Measurements from ENCODE around the gene COLGALT1.

Gene COLGALT1

DNA sequence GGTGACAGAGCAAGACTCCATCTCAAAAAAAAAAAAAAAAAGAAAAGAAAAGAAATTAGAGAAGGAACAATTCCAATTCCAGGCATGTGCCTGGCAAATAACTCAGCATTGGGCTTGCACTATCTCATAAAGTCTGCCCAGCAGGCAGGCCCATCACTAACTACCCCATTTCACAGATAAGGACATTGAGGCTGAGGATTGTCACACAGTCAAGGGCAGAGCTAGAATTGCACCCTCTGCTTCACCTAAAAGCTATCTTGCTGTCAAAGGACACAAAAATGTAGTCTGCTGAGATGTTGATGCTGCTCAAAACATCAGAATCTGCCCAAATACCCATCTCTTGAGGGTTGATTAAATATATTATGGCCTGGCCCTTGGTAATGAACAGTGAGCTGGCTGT is 20.7 kb upstream of the COLGALT1 start:
- TF ChIP-seq SIN3A (IDR thresholded peaks at IDR 0.05; ENCODE audit: borderline replicate concordance, insufficient read depth, low read length) (no peak), TAF1 (IDR thresholded peaks at IDR 0.05; ENCODE audit: borderline replicate concordance, insufficient read depth, low read length) (no peak), POLR2AphosphoS5 (IDR thresholded peaks at IDR 0.05; ENCODE audit: low read depth, low read length) (no peak), REST (IDR thresholded peaks at IDR 0.05; ENCODE audit: insufficient read depth in 1 of 2, low read depth in 2 of 2, low read length in 2 of 2) (no peak), FOXP2 (optimal IDR thresholded peaks at IDR 0.05; ENCODE audit: borderline replicate concordance, extremely low read depth, extremely low read length, insufficient read depth) (no peak)

DNA sequence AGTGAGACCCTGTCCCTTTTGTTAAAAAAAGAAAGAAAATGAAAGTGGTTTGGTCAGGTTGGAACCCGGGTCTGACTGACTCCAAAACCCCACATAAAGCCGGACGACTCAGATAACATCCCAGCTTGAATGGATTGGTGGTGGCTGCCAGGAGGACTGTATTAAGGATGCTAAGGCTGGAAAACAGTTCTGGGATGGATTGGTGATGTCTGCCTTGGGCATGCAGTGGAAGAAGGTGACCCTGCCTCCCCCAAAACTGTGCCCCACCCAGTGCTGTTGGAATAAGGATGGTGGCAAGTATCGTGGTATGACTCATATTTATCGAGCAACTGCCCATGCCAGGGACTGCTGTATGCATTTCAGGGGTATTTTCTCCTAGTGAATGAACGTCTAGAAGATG is 18.5 kb upstream of the COLGALT1 start:
- no peak for TF ChIP-seq POLR2AphosphoS5 (IDR thresholded peaks at IDR 0.05; ENCODE audit: low read depth, low read length)
- TF ChIP-seq SIN3A (IDR thresholded peaks at IDR 0.05; ENCODE audit: borderline replicate concordance, insufficient read depth, low read length) = no peak
- no peak for TF ChIP-seq TAF1 (IDR thresholded peaks at IDR 0.05; ENCODE audit: borderline replicate concordance, insufficient read depth, low read length)
- TF ChIP-seq REST (IDR thresholded peaks at IDR 0.05; ENCODE audit: insufficient read depth in 1 of 2, low read depth in 2 of 2, low read length in 2 of 2) = no peak
- TF ChIP-seq FOXP2 (optimal IDR thresholded peaks at IDR 0.05; ENCODE audit: borderline replicate concordance, extremely low read depth, extremely low read length, insufficient read depth) = no peak

DNA sequence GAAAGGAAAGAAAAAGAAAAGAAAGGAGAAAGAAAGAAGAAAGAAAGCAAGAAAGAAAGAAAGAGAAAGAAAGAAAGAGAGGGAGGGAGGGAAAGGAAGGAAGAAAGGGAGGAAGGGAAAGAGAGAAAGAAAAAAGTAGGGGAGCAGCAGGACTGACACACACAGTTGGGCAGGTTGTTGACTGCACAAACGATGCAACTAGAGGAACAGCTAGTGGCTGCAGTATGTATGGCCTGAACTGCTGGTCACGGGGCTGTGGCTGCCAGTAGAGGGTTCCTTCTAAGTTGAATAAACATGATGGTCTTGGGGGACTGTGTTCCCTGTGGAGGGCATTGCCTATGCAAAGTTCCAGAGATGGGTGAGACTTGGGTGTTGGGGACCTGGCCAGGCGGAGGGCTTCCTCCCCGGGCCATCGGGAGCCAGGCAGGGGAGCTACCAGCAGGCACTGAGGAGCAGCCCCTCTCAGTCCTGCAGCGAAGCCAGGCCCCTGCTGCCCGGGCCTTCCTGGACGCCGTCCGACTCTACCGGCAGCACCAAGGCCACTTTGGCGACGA is 16.7 kb upstream of the COLGALT1 start:
- no peak for TF ChIP-seq POLR2AphosphoS5 (IDR thresholded peaks at IDR 0.05; ENCODE audit: low read depth, low read length)
- TF ChIP-seq FOXP2 (optimal IDR thresholded peaks at IDR 0.05; ENCODE audit: borderline replicate concordance, extremely low read depth, extremely low read length, insufficient read depth) = no peak
- TF ChIP-seq SIN3A (IDR thresholded peaks at IDR 0.05; ENCODE audit: borderline replicate concordance, insufficient read depth, low read length) = no peak

DNA sequence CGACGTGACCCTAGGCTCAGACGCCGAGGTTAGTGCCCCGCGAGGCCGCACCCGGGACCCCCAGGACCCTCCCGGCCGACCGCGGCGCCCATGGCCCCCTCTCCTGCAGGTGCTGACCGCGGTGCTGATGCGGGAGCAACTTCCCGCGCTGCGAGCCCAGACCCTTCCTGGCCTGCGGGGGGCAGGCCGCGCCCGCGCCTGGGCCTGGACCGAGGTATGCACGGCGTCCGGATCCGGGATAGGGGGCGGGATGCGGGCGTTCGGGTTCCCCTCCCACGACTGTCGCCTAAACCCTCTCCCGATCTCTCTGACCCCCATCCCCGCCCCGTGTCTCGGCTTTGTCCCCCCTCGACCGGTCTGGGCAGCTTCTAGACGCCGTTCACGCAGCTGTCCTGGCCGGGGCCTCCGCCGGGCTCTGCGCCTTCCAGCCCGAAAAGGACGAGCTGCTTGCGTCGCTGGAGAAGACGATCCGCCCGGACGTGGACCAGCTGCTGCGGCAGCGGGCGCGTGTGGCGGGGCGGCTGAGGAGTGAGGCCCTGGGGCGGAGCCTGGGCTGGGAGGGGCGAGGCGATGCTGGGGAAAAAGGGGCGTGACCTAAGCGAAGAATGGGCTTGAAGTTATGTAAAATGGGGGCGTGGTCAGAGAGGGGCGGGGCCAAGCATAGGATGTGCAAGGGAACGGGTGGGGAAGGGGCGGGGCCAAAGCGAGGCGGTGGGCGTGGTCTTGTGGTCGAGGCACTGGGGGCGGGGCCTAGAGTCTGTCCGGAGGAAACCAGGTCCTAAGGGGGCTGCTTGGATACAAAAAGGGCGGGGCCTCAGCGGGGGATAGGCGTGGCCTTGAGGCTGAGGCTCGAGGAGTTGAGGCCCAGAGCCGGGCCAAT is 16.0 kb upstream of the COLGALT1 start:
- TF ChIP-seq TAF1 (IDR thresholded peaks at IDR 0.05; ENCODE audit: borderline replicate concordance, insufficient read depth, low read length) = no peak
- TF ChIP-seq REST (IDR thresholded peaks at IDR 0.05; ENCODE audit: insufficient read depth in 1 of 2, low read depth in 2 of 2, low read length in 2 of 2) = peak; percentile 94 to 96
- TF ChIP-seq FOXP2 (optimal IDR thresholded peaks at IDR 0.05; ENCODE audit: borderline replicate concordance, extremely low read depth, extremely low read length, insufficient read depth) = peak; percentile 80
- TF ChIP-seq SIN3A (IDR thresholded peaks at IDR 0.05; ENCODE audit: borderline replicate concordance, insufficient read depth, low read length) = peak; percentile 83; the same call in 1 of the 2 replicates
- peak; percentile 65 for TF ChIP-seq POLR2AphosphoS5 (IDR thresholded peaks at IDR 0.05; ENCODE audit: low read depth, low read length)

- TF ChIP-seq TAF1 (IDR thresholded peaks at IDR 0.05; ENCODE audit: borderline replicate concordance, insufficient read depth, low read length) = no peak
- no peak for TF ChIP-seq POLR2AphosphoS5 (IDR thresholded peaks at IDR 0.05; ENCODE audit: low read depth, low read length)
- no peak for TF ChIP-seq REST (IDR thresholded peaks at IDR 0.05; ENCODE audit: insufficient read depth in 1 of 2, low read depth in 2 of 2, low read length in 2 of 2)
- no peak for TF ChIP-seq FOXP2 (optimal IDR thresholded peaks at IDR 0.05; ENCODE audit: borderline replicate concordance, extremely low read depth, extremely low read length, insufficient read depth)
- no peak for TF ChIP-seq SIN3A (IDR thresholded peaks at IDR 0.05; ENCODE audit: borderline replicate concordance, insufficient read depth, low read length)
Measured at GRCh38 chr19:17540174-17540573, 15.3 kb upstream of the COLGALT1 start.

Measured in PFSK-1 (cell line).